ENCODE measurements around the gene GGA2. TPM values are rescaled to one million over a fixed set of nuclear protein-coding genes. Genes with fewer than 3 reads are reported as not detected.

GGA2 gene
- total RNA-seq, 1 experiment from 2014 or later = 92.7 TPM

DNA sequence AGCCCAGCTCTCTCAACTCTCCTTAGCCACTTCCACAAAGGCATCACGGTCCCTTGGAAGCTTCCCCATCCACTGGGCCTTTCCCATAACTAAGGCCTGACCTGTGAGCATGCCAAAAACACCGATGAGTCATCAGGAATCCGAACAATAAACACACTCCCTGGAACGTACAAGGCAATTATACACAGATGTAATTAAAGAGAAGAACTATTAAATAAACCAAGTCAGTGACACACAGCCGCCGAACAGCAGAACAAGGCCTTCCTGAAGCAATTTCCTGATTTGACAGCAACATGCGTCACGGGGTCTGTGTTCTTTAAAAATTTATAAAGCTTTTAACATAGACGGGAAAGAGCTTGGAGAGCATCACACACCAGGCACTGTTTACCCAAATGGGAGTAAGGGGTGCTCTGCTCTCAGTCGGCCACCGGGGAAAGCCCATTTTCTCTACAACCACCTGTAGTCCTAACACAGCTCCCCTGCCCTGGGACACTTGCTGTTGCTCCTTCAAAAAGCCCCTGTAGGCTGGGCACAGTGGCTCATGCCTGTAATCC lies 86.7 kb downstream of the GGA2 start:
- no peaks in the 10 kb centered on the region for H3K9me3 Mint-ChIP-seq (ENCODE audit: unreplicated experiment)
- peaks cover 9% of the 10 kb centered on the region for H3K36me3 Mint-ChIP-seq (ENCODE audit: insufficient read depth, unreplicated experiment)
- H3K4me1 Mint-ChIP-seq (ENCODE audit: low read depth, unreplicated experiment) = no peaks in the 10 kb centered on the region
- no peak overlapping the region for H3K27ac Mint-ChIP-seq (ENCODE audit: unreplicated experiment)
- H3K4me3 ChIP-seq (ENCODE audit: low read depth, low read length) = no peak overlapping the region
- H3K36me3 ChIP-seq (ENCODE audit: control insufficient read depth, insufficient read depth, low read length) = no peaks in the 10 kb centered on the region
- intact Hi-C loops (cut with micrococcal nuclease; ENCODE audit: unreplicated experiment) = no loop called here
- no peaks in the 10 kb centered on the region for H3K9me3 ChIP-seq
- H3K27me3 ChIP-seq (replicated peaks; ENCODE audit: control insufficient read depth, insufficient read depth, low read length) = no peaks in the 10 kb centered on the region
- no peaks in the 10 kb centered on the region for H3K27me3 Mint-ChIP-seq (ENCODE audit: insufficient read depth, unreplicated experiment)
- no peaks in the 10 kb centered on the region for H3K4me1 ChIP-seq
- ChIA-PET CTCF (no interaction called here), POLR2A (no interaction called here)
- no TSS peak for BruUV-seq (replicated peaks)
- no peak overlapping the region for H3K4me3 Mint-ChIP-seq (ENCODE audit: unreplicated experiment)
- TF ChIP-seq, protein P1, sequence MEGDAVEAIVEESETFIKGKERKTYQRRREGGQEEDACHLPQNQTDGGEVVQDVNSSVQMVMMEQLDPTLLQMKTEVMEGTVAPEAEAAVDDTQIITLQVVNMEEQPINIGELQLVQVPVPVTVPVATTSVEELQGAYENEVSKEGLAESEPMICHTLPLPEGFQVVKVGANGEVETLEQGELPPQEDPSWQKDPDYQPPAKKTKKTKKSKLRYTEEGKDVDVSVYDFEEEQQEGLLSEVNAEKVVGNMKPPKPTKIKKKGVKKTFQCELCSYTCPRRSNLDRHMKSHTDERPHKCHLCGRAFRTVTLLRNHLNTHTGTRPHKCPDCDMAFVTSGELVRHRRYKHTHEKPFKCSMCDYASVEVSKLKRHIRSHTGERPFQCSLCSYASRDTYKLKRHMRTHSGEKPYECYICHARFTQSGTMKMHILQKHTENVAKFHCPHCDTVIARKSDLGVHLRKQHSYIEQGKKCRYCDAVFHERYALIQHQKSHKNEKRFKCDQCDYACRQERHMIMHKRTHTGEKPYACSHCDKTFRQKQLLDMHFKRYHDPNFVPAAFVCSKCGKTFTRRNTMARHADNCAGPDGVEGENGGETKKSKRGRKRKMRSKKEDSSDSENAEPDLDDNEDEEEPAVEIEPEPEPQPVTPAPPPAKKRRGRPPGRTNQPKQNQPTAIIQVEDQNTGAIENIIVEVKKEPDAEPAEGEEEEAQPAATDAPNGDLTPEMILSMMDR (IDR thresholded peaks at IDR 0.05; ENCODE audit: insufficient read depth in 1 of 2, low read depth in 1 of 2, low read length in 1 of 2, severe bottlenecking in 1 of 2, unreplicated experiment in 1 of 2) = no peak
- DNase-seq = no peak

DNA sequence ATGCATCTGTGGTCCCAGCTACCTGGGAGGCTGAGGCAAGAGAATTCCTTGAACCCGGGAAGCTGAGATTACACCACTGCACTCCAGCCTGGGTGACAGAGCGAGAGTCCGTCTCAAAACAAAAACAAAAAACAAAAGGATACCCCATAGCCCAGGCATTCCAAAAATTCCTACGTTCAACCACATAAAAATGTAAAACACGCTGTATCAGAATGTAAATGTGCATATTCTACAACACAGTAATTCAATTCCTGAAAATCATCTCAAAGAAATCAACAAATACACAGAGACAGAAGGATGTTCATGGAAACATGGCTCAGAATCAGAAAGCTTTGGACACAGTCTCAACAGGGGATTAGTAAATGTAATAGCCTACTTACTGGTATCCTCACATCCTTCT lies 90.3 kb downstream of the GGA2 start:
- no peaks in the 10 kb centered on the region for H3K9me3 Mint-ChIP-seq (ENCODE audit: unreplicated experiment)
- Histone ChIP-seq H3K9me3 (no peaks in the 10 kb centered on the region), H3K27me3 (replicated peaks; ENCODE audit: control insufficient read depth, insufficient read depth, low read length) (no peaks in the 10 kb centered on the region), H3K36me3 (ENCODE audit: control insufficient read depth, insufficient read depth, low read length) (peaks cover 2% of the 10 kb centered on the region; the same call in 1 of the 2 replicates), H3K4me1 (no peaks in the 10 kb centered on the region), H3K4me3 (ENCODE audit: low read depth, low read length) (no peak overlapping the region)
- H3K27ac Mint-ChIP-seq (ENCODE audit: unreplicated experiment) = no peak overlapping the region
- H3K36me3 Mint-ChIP-seq (ENCODE audit: insufficient read depth, unreplicated experiment) = peaks cover 4% of the 10 kb centered on the region
- ChIA-PET POLR2A (no interaction called here), CTCF (no interaction called here)
- H3K27me3 Mint-ChIP-seq (ENCODE audit: insufficient read depth, unreplicated experiment) = no peaks in the 10 kb centered on the region
- TF ChIP-seq, protein P1 (IDR thresholded peaks at IDR 0.05; ENCODE audit: insufficient read depth in 1 of 2, low read depth in 1 of 2, low read length in 1 of 2, severe bottlenecking in 1 of 2, unreplicated experiment in 1 of 2) = no peak
- intact Hi-C loops (cut with micrococcal nuclease; ENCODE audit: unreplicated experiment) = no loop called here
- H3K4me1 Mint-ChIP-seq (ENCODE audit: low read depth, unreplicated experiment) = no peaks in the 10 kb centered on the region
- no peak for DNase-seq
- BruUV-seq (replicated peaks) = no TSS peak
- no peak overlapping the region for H3K4me3 Mint-ChIP-seq (ENCODE audit: unreplicated experiment)

DNA sequence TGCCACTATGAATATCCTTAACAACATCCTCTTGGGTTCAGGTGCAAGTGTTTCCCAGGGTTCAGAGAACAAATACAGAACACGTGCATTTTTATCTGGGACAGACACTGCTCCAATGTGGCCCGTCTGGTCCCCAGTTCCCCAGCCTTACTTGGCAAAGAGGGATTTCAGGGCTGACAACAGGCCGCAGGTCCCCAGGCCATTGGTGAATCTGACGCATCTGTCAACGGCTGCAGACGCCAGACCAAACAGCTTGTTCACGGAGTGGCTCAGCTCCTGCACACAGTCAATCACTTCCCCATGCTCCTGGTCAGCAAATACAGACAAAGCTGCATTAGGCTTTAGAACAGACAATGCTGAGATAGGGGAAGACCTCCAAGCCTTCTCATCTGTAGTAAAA lies 93.5 kb downstream of the GGA2 start:
- Mint-ChIP-seq H3K4me1 (ENCODE audit: low read depth, unreplicated experiment) (no peaks in the 10 kb centered on the region), H3K9me3 (ENCODE audit: unreplicated experiment) (no peaks in the 10 kb centered on the region), H3K36me3 (ENCODE audit: insufficient read depth, unreplicated experiment) (no peaks in the 10 kb centered on the region), H3K4me3 (ENCODE audit: unreplicated experiment) (no peak overlapping the region), H3K27ac (ENCODE audit: unreplicated experiment) (no peak overlapping the region), H3K27me3 (ENCODE audit: insufficient read depth, unreplicated experiment) (no peaks in the 10 kb centered on the region)
- TF ChIP-seq, protein P1 (IDR thresholded peaks at IDR 0.05; ENCODE audit: insufficient read depth in 1 of 2, low read depth in 1 of 2, low read length in 1 of 2, severe bottlenecking in 1 of 2, unreplicated experiment in 1 of 2) = no peak
- Histone ChIP-seq H3K4me3 (ENCODE audit: low read depth, low read length) (no peak overlapping the region), H3K27me3 (replicated peaks; ENCODE audit: control insufficient read depth, insufficient read depth, low read length) (no peaks in the 10 kb centered on the region), H3K4me1 (no peaks in the 10 kb centered on the region), H3K9me3 (no peaks in the 10 kb centered on the region), H3K36me3 (ENCODE audit: control insufficient read depth, insufficient read depth, low read length) (peaks cover 2% of the 10 kb centered on the region; the same call in 1 of the 2 replicates)
- CTCF ChIA-PET = no interaction called here
- DNase-seq = no peak
- BruUV-seq (replicated peaks) = no TSS peak
- POLR2A ChIA-PET = no interaction called here
- intact Hi-C loops (cut with micrococcal nuclease; ENCODE audit: unreplicated experiment) = no loop called here
